ENCODE results near the gene CHAF1A.

CHAF1A gene

GRCh38 chr19:4473011-4473762, 70.7 kb downstream of the CHAF1A start:
- TF ChIP-seq SIN3A (IDR thresholded peaks at IDR 0.05; ENCODE audit: borderline replicate concordance, insufficient read depth, low read length), result no peak
- TF ChIP-seq, protein P1, sequence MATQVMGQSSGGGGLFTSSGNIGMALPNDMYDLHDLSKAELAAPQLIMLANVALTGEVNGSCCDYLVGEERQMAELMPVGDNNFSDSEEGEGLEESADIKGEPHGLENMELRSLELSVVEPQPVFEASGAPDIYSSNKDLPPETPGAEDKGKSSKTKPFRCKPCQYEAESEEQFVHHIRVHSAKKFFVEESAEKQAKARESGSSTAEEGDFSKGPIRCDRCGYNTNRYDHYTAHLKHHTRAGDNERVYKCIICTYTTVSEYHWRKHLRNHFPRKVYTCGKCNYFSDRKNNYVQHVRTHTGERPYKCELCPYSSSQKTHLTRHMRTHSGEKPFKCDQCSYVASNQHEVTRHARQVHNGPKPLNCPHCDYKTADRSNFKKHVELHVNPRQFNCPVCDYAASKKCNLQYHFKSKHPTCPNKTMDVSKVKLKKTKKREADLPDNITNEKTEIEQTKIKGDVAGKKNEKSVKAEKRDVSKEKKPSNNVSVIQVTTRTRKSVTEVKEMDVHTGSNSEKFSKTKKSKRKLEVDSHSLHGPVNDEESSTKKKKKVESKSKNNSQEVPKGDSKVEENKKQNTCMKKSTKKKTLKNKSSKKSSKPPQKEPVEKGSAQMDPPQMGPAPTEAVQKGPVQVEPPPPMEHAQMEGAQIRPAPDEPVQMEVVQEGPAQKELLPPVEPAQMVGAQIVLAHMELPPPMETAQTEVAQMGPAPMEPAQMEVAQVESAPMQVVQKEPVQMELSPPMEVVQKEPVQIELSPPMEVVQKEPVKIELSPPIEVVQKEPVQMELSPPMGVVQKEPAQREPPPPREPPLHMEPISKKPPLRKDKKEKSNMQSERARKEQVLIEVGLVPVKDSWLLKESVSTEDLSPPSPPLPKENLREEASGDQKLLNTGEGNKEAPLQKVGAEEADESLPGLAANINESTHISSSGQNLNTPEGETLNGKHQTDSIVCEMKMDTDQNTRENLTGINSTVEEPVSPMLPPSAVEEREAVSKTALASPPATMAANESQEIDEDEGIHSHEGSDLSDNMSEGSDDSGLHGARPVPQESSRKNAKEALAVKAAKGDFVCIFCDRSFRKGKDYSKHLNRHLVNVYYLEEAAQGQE (IDR thresholded peaks at IDR 0.05; ENCODE audit: insufficient read depth in 1 of 2, low read depth in 2 of 2, low read length in 2 of 2), result no peak
- no peak for TF ChIP-seq TAF1 (IDR thresholded peaks at IDR 0.05; ENCODE audit: borderline replicate concordance, insufficient read depth, low read length)
- TF ChIP-seq FOXP2 (optimal IDR thresholded peaks at IDR 0.05; ENCODE audit: borderline replicate concordance, extremely low read depth, extremely low read length, insufficient read depth), result no peak
- no peak for TF ChIP-seq POLR2AphosphoS5 (IDR thresholded peaks at IDR 0.05; ENCODE audit: low read depth, low read length)

DNA sequence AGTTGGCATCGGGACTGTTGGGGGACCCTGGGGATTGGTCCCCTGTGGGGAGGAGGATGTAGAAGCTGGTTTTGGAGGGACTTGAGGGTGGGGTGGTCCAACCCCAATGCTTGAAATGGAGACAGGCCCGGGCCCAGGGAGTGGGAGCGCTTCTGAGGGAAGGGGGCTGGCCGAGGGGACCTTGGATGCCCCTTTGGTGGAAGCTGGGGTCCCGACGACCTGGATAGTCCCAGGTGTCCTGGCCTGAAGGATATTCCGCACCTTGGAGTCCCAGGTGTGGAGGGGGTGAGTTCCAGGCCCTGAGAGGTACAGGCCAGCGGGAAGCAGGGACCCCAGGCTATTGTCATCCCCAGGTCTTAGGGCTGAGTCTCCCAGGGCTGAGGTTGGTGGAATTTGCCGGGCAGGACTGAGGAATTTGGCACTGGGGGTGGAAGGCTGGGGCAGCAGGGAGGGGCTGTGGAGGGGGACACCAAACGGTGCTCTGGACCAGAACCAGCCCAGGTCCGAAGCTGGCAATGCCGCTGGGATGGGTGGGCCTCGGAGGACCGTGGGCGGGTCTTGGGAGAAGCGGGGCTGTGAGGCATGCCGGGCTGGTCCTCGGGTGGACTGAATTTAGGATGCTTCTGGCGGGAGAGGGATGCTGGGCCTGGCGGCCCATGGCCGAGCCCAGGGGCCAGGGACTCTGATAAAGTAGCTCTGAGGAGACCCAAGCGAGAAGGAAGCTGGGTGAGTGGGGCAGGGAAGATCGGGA, 71.5 kb downstream of the CHAF1A start:
- 0 out of 2 replicates have a peak, but pooled peaks have one; percentile 27 for TF ChIP-seq POLR2AphosphoS5 (IDR thresholded peaks at IDR 0.05; ENCODE audit: low read depth, low read length)
- no peak for TF ChIP-seq TAF1 (IDR thresholded peaks at IDR 0.05; ENCODE audit: borderline replicate concordance, insufficient read depth, low read length)

DNA sequence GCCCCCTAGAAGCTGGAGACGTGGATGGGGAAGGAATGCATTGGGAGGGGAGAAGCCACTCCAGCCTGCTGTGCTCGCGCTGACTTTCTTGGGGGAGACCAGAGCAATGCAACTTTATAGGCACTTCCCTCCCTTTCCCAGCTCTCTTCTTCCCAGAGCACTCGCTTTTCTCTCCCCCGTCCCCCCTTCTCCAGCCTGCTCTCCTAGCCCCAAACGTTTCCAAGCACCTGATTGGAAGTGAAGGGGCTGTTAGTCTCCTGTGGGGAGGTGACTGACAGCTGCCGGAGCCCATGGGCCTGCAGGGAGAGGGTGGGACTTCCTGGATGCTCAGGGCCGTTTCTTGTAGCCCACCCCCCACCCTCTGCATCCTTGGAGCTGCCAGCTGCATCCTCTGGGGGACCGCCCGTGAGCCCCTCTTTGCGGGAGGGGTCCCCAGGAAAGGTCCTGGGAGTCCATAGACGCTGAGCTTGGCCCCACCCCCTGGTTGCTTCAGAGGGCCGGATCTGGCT, 72.1 kb downstream of the CHAF1A start:
- TF ChIP-seq POLR2AphosphoS5 (IDR thresholded peaks at IDR 0.05; ENCODE audit: low read depth, low read length) (peak; percentile 38; the same call in 1 of the 2 replicates), FOXP2 (optimal IDR thresholded peaks at IDR 0.05; ENCODE audit: borderline replicate concordance, extremely low read depth, extremely low read length, insufficient read depth) (no peak)

DNA sequence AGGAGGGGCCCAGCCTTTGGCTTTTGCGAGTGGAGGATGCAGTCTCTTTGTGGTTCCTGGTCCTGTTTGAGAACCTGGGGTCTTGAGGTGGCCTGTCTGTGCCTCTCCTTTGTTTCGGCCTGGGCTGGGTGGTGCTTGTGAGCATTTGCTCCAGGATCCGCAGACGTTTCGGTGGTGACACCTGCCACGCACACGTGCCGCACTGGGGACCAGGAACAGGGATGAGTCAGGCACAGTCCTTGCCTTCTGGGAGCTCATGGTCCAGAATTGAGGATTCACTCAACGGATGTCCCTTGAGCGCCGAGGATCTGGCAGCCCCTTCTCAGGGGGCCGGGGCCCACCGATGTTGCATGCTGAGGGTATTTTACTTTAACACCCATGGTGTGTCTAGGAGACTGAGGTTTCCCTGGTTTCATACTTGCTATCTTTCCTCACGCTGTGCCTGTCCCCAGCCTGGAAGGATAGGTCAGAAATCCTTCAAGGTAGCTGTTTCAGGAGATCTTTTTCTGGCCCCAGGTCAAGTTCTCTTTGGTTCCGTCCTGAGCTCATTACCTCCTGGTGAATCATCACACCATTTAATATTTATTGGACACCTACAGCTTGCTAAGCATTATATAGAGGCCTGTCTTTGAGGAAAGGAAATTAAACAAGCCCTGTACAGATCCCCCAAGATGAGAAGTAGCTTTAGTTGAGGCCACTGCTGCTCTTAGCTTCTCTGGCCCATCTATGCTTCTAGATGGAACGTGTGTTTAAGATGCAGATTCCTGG, 74.8 kb downstream of the CHAF1A start:
- TF ChIP-seq, protein P1 (IDR thresholded peaks at IDR 0.05; ENCODE audit: insufficient read depth in 1 of 2, low read depth in 2 of 2, low read length in 2 of 2), result no peak
- TF ChIP-seq FOXP2 (optimal IDR thresholded peaks at IDR 0.05; ENCODE audit: borderline replicate concordance, extremely low read depth, extremely low read length, insufficient read depth) (no peak), TAF1 (IDR thresholded peaks at IDR 0.05; ENCODE audit: borderline replicate concordance, insufficient read depth, low read length) (no peak), SIN3A (IDR thresholded peaks at IDR 0.05; ENCODE audit: borderline replicate concordance, insufficient read depth, low read length) (no peak), POLR2AphosphoS5 (IDR thresholded peaks at IDR 0.05; ENCODE audit: low read depth, low read length) (no peak)

DNA sequence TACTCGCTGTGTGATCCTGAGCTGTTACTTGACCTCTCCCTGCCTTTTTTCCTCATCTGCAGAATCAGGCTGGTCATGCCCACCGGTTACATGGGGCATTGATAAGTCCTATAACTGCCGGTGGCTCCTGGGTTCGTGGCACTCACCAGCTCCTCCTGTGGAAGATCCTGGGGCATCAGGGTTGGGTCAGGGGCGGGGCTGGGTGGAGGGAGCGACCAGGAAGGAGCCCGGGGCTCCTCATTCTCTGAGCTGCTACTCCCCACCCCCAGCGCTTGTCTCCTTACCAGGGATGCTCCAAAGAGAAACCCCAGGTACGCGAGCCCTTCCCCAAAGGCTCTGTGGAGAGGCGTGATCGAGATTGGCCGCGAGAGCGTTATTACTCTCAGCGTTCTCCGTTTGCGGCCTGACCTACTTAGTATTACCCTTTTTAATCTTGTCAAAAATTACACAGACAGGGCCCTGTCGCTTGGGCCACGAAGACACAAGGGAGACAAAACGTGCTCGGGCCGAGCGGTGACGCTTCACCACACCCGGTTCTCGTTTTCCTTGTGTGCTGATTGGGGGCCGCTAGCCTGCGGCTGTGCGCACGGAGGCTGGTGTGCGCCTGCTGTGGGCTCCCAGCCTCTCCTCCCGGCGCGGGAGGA, 80.4 kb downstream of the CHAF1A start:
- TF ChIP-seq, protein P1 (IDR thresholded peaks at IDR 0.05; ENCODE audit: insufficient read depth in 1 of 2, low read depth in 2 of 2, low read length in 2 of 2), result no peak
- TF ChIP-seq POLR2AphosphoS5 (IDR thresholded peaks at IDR 0.05; ENCODE audit: low read depth, low read length) (no peak), FOXP2 (optimal IDR thresholded peaks at IDR 0.05; ENCODE audit: borderline replicate concordance, extremely low read depth, extremely low read length, insufficient read depth) (no peak), TAF1 (IDR thresholded peaks at IDR 0.05; ENCODE audit: borderline replicate concordance, insufficient read depth, low read length) (no peak), SIN3A (IDR thresholded peaks at IDR 0.05; ENCODE audit: borderline replicate concordance, insufficient read depth, low read length) (no peak)

Data from PFSK-1 (cell line).